ENCODE results near the gene PDGFA.

The PDGFA gene

GRCh38 chr7:458511-459245 lies 61.0 kb downstream of the PDGFA start:
- DNase-seq, result no peak

GRCh38 chr7:457814-458510 lies 61.7 kb downstream of the PDGFA start:
- no peak for DNase-seq

- DNase-seq, result peak; percentile 74
These were observed 64.3 kb downstream of the PDGFA start for GRCh38 chr7:455110-455928.

GRCh38 chr7:454356-455109 lies 65.1 kb downstream of the PDGFA start:
- no peak for DNase-seq

- DNase-seq, result no peak
These were observed 65.9 kb downstream of the PDGFA start for GRCh38 chr7:453597-454306.

- DNase-seq, result no peak
These were observed 66.7 kb downstream of the PDGFA start for GRCh38 chr7:452791-453455.

- peak; percentile 78 for DNase-seq
These were observed 67.4 kb downstream of the PDGFA start for GRCh38 chr7:452226-452751.

- DNase-seq, result no peak
These were observed 68.1 kb downstream of the PDGFA start for GRCh38 chr7:451255-452225.

GRCh38 chr7:450741-451140 lies 68.9 kb downstream of the PDGFA start:
- no peak for DNase-seq

GRCh38 chr7:450036-450435 lies 69.6 kb downstream of the PDGFA start:
- no peak for DNase-seq

GRCh38 chr7:449324-450019 lies 70.2 kb downstream of the PDGFA start:
- DNase-seq, result no peak

GRCh38 chr7:447523-447922 lies 72.1 kb downstream of the PDGFA start:
- no peak for DNase-seq

All from right hindlimb (tissue), 1 donor.